ENCODE results near the gene TBC1D12.
"Not testable (repeated sequence)": the region's sequence is repeated elsewhere in the genome, so short reads cannot be mapped to it uniquely, and the experiment has no call there.

- TF ChIP-seq YY1 (IDR thresholded peaks at IDR 0.05; ENCODE audit: insufficient read depth, insufficient read length); ZNF274 (IDR thresholded peaks at IDR 0.05; ENCODE audit: low read depth, low read length); SUZ12 (IDR thresholded peaks at IDR 0.05; ENCODE audit: extremely low read depth, insufficient read depth, insufficient read length): not testable (repeated sequence)
Measured at GRCh38 chr10:94385733-94386132, 16.6 kb upstream of the TBC1D12 start.
